Measurements from ENCODE around the gene SAMM50.

- TF ChIP-seq CTCF (conservative IDR thresholded peaks at IDR 0.05; ENCODE audit: low read length), result no peak
- TF ChIP-seq EZH2phosphoT487 (IDR thresholded peaks at IDR 0.05; ENCODE audit: borderline replicate concordance), result no peak
These were observed 50.3 kb downstream of the SAMM50 start for GRCh38 chr22:44005524-44005923.

All from Loucy (cell line).